ENCODE results near the gene TEX26.

TEX26 gene

DNA sequence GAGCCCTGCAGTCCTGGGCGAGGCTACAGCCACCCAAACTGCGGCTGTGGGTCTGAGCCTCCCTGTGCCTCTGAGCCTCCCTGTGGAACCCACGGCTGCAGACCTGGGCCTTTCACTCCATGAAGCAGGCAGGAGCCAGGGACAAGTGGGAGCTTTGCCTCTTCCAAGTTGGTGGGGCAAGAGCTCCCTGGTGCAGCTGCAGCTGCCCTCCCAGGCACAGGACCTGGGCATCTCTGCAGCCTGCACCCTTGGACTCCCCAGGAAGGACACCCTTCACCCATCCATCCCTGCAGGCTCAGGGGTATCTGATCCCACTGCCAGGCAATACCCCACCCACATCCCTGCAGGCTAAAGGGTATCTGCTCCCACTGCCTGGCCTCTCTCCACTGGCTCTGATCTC lies 2.3 kb downstream of the TEX26 start:
- Histone ChIP-seq H2AFZ (ENCODE audit: low read depth, low read length, severe bottlenecking) (no peak overlapping the region), H3K9me2 (replicated peaks; ENCODE audit: insufficient read depth, low read length) (no peaks in the 10 kb centered on the region), H3K36me3 (ENCODE audit: low read length) (no peaks in the 10 kb centered on the region), H4K20me1 (ENCODE audit: low read depth, low read length) (no peaks in the 10 kb centered on the region), H3F3A (ENCODE audit: insufficient read depth) (no peaks in the 10 kb centered on the region), H3K9ac (ENCODE audit: low read length) (no peak overlapping the region), H3K4me2 (ENCODE audit: low read depth, low read length, poor library complexity, severe bottlenecking) (no peak overlapping the region), H3K27me3 (ENCODE audit: low read length) (no peaks in the 10 kb centered on the region), H3K4me3 (ENCODE audit: insufficient read depth, low read length, poor library complexity, severe bottlenecking) (no peak overlapping the region), H3K9me3 (ENCODE audit: insufficient read depth, low read length) (no peaks in the 10 kb centered on the region), H3K27ac (ENCODE audit: low read depth, low read length) (no peak overlapping the region), H3K79me2 (ENCODE audit: insufficient read depth, low read length) (no peaks in the 10 kb centered on the region)
- TF ChIP-seq, protein P1, sequence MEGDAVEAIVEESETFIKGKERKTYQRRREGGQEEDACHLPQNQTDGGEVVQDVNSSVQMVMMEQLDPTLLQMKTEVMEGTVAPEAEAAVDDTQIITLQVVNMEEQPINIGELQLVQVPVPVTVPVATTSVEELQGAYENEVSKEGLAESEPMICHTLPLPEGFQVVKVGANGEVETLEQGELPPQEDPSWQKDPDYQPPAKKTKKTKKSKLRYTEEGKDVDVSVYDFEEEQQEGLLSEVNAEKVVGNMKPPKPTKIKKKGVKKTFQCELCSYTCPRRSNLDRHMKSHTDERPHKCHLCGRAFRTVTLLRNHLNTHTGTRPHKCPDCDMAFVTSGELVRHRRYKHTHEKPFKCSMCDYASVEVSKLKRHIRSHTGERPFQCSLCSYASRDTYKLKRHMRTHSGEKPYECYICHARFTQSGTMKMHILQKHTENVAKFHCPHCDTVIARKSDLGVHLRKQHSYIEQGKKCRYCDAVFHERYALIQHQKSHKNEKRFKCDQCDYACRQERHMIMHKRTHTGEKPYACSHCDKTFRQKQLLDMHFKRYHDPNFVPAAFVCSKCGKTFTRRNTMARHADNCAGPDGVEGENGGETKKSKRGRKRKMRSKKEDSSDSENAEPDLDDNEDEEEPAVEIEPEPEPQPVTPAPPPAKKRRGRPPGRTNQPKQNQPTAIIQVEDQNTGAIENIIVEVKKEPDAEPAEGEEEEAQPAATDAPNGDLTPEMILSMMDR (IDR thresholded peaks at IDR 0.05; ENCODE audit: insufficient read depth, low read length, poor library complexity, severe bottlenecking): no peak
- TF ChIP-seq EZH2phosphoT487 (conservative IDR thresholded peaks at IDR 0.05; ENCODE audit: low read length): no peak

DNA sequence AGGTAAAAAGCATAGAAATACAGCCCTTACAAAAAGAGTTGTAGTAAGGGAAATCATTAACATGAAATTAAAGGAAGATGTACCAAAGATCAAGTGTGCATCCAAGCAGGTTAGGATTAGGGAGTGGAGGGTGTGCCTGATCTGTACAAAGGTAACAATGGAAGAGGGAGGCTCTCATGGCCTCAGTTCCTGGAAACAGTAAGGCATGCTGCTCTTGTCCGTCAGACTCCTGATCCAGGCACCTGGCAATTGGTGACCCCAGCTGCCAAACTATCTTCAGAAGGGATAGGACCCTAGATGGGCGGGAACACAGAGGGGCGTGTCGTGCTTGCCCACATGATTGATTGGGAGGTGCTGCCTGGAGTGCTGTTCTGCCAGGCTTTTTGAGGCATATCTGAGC lies 4.5 kb downstream of the TEX26 start:
- H3K9me3 ChIP-seq (ENCODE audit: insufficient read depth, low read length): no peaks in the 10 kb centered on the region
- H3K9me2 ChIP-seq (replicated peaks; ENCODE audit: insufficient read depth, low read length): no peaks in the 10 kb centered on the region
- no peak overlapping the region for H3K4me3 ChIP-seq (ENCODE audit: insufficient read depth, low read length, poor library complexity, severe bottlenecking)
- H3K79me2 ChIP-seq (ENCODE audit: insufficient read depth, low read length): no peaks in the 10 kb centered on the region
- no peaks in the 10 kb centered on the region for H4K20me1 ChIP-seq (ENCODE audit: low read depth, low read length)
- H3K9ac ChIP-seq (ENCODE audit: low read length): no peak overlapping the region
- no peaks in the 10 kb centered on the region for H3K36me3 ChIP-seq (ENCODE audit: low read length)
- no peaks in the 10 kb centered on the region for H3K27me3 ChIP-seq (ENCODE audit: low read length)
- no peak overlapping the region for H3K27ac ChIP-seq (ENCODE audit: low read depth, low read length)
- no peak overlapping the region for H3K4me2 ChIP-seq (ENCODE audit: low read depth, low read length, poor library complexity, severe bottlenecking)
- TF ChIP-seq, protein P1 (IDR thresholded peaks at IDR 0.05; ENCODE audit: insufficient read depth, low read length, poor library complexity, severe bottlenecking): no peak
- TF ChIP-seq EZH2phosphoT487 (conservative IDR thresholded peaks at IDR 0.05; ENCODE audit: low read length): no peak
- H3F3A ChIP-seq (ENCODE audit: insufficient read depth): no peaks in the 10 kb centered on the region
- no peak overlapping the region for H2AFZ ChIP-seq (ENCODE audit: low read depth, low read length, severe bottlenecking)

DNA sequence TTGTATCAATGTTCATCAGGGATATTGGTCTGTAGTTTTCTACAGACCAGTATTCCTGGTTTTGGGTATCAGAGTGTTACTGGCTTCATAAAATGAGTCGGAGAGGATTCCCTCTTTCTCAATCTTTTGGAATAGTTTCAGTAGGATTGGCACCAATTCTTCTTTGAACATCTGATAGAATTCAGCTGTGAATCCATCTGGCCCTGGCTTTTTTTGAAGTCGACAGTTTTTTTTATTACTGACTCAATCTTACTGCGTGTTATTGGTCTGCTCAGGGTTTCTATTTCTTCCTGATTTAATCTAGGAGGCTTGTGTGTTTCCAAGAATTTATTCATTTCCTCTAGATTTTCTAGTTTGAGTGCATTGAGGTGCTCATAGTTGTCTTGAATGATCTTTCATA lies 11.4 kb downstream of the TEX26 start:
- Histone ChIP-seq H3K9ac (ENCODE audit: low read length) (no peak overlapping the region), H3K4me2 (ENCODE audit: low read depth, low read length, poor library complexity, severe bottlenecking) (no peak overlapping the region), H4K20me1 (ENCODE audit: low read depth, low read length) (no peaks in the 10 kb centered on the region), H3F3A (ENCODE audit: insufficient read depth) (no peaks in the 10 kb centered on the region), H2AFZ (ENCODE audit: low read depth, low read length, severe bottlenecking) (no peak overlapping the region), H3K36me3 (ENCODE audit: low read length) (no peaks in the 10 kb centered on the region), H3K9me2 (replicated peaks; ENCODE audit: insufficient read depth, low read length) (no peaks in the 10 kb centered on the region), H3K9me3 (ENCODE audit: insufficient read depth, low read length) (no peaks in the 10 kb centered on the region), H3K27me3 (ENCODE audit: low read length) (no peaks in the 10 kb centered on the region), H3K4me3 (ENCODE audit: insufficient read depth, low read length, poor library complexity, severe bottlenecking) (no peak overlapping the region), H3K27ac (ENCODE audit: low read depth, low read length) (no peak overlapping the region), H3K79me2 (ENCODE audit: insufficient read depth, low read length) (no peaks in the 10 kb centered on the region)
- no peak for TF ChIP-seq EZH2phosphoT487 (conservative IDR thresholded peaks at IDR 0.05; ENCODE audit: low read length)
- TF ChIP-seq, protein P1 (IDR thresholded peaks at IDR 0.05; ENCODE audit: insufficient read depth, low read length, poor library complexity, severe bottlenecking): no peak
